ENCODE data around the gene PARD3.

DNA sequence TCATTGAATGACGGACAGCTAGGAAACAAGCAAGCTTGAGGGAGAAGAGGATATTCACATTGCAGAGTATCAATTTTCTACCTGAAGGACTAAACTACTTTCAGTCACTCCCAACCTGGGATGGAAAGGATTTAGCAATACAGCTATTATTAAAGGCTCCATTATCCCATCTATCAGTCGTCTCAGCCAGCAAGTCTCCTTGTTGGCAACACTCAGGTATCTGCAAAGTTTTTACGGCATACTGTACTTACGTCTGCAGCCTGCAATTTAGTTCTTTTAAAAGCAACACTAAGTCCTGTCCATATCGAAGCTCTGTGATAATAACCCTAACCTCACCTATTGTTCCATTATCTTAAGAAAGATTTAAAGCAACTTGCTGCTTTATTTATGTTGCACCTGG lies 689.4 kb downstream of the PARD3 start:
- TF ChIP-seq, protein P1, sequence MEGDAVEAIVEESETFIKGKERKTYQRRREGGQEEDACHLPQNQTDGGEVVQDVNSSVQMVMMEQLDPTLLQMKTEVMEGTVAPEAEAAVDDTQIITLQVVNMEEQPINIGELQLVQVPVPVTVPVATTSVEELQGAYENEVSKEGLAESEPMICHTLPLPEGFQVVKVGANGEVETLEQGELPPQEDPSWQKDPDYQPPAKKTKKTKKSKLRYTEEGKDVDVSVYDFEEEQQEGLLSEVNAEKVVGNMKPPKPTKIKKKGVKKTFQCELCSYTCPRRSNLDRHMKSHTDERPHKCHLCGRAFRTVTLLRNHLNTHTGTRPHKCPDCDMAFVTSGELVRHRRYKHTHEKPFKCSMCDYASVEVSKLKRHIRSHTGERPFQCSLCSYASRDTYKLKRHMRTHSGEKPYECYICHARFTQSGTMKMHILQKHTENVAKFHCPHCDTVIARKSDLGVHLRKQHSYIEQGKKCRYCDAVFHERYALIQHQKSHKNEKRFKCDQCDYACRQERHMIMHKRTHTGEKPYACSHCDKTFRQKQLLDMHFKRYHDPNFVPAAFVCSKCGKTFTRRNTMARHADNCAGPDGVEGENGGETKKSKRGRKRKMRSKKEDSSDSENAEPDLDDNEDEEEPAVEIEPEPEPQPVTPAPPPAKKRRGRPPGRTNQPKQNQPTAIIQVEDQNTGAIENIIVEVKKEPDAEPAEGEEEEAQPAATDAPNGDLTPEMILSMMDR (IDR thresholded peaks at IDR 0.05; ENCODE audit: extremely low read depth in 1 of 2, insufficient read depth in 1 of 2, low read depth in 1 of 2, low read length in 2 of 2): no peak
- TF ChIP-seq EZH2 (IDR thresholded peaks at IDR 0.05; ENCODE audit: borderline replicate concordance, low read depth, low read length, severe bottlenecking) (no peak), POLR2A (IDR thresholded peaks at IDR 0.05; ENCODE audit: low read depth, low read length) (no peak)
